Caki2 (cell line): ENCODE results near the gene PDZD2. TPM values are rescaled to one million over a fixed set of nuclear protein-coding genes. Genes with fewer than 3 reads are reported as not detected.
"Not testable (repeated sequence)": the region's sequence is repeated elsewhere in the genome, so short reads cannot be mapped to it uniquely, and the experiment has no call there.

Experiments
- DNase-seq: peaks from one replicate; pipeline ENCODE4 v3.0.0-alpha.2; 2015; ENCODE audit warnings: low read depth
- in situ Hi-C: cut with HindIII; loops from 2 replicates; pipeline ENCODE4 v1.10.0; 2016; ENCODE audit warnings: low sequenced_read_pairs, low pct_unique_long_range_greater_than_20kb, mixed read lengths
- total RNA-seq: library from RNA; depleted of rRNA; stranded (reverse); fragments of >200 nt; shearing (Covaris generic); gene quantifications from 2 replicates; pipeline ENCODE4 v1.2.3, GENCODE V29; 2014; ENCODE audit warnings: low replicate concordance

The PDZD2 gene
- total RNA-seq, 1 experiment from 2014 or later: 0.17 TPM

DNA sequence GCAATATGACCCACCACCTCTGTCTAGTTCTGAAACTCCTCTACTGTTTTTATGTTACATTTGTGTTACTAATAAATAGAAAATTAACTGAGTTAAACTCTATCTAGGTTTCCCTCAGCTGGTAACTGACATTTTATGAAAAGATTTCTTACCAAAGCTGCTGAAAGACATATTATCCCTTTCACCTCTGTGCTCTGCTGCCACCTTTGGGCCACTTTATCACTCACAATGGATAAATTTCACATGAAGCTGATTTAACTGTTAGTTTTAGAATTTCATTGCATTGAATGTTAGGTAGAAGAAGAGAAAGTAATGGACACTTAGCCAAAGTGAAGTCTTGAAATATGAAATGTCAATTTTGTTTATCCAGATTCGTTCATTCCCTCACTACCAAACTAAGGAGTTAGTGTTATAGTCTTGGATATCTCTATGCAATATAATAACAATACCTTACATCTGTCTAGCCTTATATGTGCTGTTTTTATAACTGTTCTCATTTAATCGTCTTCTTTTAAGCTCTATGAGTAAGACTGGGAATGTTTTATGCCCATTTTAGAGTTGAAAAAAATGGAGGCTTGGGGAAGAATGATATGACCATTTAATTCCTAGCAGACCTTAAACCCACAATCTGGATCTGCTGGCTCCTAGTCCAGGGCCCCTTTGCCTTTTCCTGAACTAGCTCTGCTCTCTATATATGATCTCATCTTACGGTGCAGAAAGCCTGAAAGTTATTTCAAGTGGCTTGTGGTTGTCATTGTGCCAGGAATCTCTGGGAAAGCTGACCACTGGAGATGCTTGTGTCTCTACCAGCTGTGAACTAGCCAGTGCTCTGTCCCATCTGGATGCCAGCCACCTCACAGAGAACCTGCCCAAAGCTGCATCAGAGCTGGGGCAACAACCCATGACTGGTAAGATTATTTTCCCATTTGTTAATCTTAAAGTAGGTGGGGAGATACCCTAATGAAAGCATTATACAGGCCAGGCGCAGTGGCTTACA, 438.1 kb downstream of the PDZD2 start:
- in situ Hi-C loops: no loop called here
- peak; percentile 27 for DNase-seq

DNA sequence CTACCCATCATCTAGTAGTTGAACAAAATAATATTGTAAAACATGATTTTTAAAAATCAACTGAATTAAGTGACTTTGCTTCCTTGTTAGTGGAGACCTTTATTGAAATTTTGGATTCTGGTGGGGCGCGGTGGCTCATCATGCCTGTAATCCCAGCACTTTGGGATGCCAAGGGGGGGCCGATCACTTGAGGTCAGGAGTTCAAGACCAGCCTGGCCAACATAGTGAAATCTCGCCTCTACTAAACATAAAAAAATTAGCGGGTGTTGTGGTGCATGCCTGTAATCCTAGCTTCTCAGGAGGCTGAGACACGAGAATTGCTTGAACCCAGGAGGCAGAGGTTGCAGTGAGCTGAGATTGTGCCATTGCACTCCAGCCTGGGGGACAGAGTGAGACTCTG, 439.9 kb downstream of the PDZD2 start:
- DNase-seq, in situ Hi-C loops: not testable (repeated sequence)

DNA sequence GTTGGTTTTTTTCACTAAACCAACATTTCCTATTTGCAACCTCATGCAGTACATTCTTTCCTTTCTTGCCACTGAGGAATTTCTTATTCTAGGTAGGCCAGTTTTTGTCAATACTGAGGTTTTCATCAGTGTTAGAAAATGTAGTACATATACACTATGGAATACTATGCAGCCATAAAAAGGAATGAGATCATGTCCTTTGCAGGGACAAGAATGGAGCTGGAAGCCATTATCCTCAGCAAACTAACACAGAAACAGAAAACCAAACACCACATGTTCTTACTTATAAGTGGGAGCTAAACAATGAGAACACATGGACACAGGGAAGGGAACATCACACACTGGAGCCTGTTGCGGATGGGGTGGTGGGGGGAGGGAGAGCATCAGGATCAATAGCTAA, 441.6 kb downstream of the PDZD2 start:
- in situ Hi-C loops, DNase-seq: not testable (repeated sequence)

DNA sequence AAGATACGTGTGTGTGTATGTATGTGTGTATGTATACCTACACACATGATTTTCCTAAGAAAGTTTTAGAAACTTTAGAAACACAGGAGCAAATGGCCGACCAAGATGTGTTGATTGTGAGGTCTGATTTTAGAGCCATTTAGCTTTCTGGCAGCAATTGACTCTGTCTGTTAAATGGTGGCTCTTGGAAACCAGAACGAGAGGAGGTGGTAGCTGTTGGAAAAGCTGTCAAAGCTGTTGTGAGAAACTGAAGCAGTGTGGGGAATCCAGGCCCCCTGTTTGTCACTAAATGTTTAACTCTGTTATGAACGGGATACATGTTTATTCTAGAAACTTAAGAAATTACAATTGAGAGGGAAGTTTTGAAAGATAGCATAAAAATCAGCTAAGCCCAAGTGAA, 443.8 kb downstream of the PDZD2 start:
- in situ Hi-C loops: no loop called here
- DNase-seq: no peak

DNA sequence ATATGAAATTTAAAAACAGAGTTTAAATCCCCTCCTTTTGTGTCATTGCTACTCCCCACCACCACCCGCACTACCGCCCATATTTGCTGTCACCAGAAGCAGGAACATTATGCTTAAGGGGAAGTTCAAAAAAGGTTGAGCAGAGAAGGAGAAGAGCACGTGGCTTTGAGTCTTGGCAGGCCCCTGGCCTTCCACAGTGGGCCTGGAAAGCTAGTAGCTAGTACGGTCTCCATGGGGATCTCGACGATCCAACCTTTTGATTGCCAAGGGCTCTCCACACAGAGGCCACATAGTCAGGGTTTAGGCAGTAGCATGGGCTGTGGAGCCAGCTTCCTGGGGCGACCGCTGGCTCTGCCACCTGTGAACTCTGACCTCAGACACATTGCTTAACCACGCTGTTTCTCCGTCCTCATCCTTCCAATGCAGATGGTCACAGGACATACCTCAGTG, 445.1 kb downstream of the PDZD2 start:
- DNase-seq: no peak

DNA sequence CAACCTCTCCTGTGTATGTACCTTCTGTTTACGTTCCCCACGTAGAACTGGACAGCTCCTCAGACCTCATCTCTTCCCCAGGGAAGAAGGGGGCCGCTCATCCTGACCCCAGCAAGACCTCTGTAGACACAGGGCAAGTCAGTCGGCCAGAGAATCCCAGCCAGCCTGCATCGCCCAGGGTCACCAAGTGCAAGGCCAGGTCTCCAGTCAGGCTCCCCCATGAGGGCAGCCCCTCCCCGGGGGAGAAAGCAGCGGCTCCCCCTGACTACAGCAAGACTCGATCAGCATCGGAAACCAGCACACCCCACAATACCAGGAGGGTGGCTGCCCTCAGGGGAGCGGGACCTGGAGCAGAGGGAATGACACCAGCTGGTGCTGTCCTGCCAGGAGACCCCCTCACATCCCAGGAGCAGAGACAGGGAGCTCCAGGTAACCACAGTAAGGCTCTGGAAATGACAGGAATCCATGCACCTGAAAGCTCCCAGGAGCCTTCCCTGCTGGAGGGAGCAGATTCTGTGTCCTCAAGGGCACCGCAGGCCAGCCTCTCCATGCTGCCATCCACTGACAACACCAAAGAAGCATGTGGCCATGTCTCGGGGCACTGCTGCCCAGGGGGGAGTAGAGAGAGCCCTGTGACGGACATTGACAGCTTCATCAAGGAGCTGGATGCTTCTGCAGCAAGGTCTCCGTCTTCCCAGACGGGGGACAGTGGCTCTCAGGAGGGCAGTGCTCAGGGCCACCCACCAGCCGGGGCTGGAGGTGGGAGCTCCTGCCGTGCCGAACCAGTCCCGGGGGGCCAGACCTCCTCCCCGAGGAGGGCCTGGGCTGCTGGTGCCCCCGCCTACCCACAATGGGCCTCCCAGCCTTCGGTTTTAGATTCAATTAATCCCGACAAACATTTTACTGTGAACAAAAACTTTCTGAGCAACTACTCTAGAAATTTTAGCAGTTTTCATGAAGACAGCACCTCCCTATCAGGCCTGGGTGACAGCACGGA, 448.5 kb downstream of the PDZD2 start:
- DNase-seq: no peak
- in situ Hi-C loops: no loop called here

More for the DNA sequence above, 445.1 kb downstream of the PDZD2 start:
- in situ Hi-C loops: no loop called here

DNA sequence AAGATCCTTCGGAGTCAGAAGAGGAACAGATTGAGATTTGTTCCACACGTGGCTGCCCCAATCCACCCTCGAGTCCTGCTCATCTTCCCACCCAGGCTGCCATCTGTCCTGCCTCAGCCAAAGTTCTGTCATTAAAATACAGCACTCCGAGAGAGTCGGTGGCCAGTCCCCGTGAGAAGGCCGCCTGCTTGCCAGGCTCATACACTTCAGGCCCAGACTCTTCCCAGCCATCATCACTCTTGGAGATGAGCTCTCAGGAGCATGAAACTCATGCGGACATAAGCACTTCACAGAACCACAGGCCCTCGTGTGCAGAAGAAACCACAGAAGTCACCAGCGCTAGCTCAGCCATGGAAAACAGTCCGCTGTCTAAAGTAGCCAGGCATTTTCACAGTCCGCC, 449.3 kb downstream of the PDZD2 start:
- in situ Hi-C loops: no loop called here

DNA sequence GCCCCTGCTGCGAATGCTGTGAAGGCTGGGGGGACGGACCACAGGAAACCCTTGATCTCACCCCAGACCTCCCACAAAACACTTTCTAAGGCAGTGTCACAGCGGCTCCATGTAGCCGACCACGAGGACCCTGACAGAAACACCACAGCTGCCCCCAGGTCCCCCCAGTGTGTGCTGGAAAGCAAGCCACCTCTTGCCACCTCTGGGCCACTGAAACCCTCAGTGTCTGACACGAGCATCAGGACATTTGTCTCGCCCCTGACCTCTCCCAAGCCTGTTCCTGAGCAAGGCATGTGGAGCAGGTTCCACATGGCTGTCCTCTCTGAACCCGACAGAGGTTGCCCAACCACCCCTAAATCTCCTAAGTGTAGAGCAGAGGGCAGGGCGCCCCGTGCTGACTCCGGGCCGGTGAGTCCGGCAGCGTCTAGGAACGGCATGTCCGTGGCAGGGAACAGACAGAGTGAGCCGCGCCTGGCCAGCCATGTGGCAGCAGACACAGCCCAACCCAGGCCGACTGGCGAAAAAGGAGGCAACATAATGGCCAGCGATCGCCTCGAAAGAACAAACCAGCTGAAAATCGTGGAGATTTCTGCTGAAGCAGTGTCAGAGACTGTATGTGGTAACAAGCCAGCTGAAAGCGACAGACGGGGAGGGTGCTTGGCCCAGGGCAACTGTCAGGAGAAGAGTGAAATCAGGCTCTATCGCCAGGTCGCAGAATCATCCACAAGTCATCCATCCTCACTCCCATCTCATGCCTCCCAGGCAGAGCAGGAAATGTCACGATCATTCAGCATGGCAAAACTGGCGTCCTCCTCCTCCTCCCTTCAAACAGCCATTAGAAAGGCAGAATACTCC, 450.4 kb downstream of the PDZD2 start:
- DNase-seq: no peak
- in situ Hi-C loops: no loop called here

More for the DNA sequence above, 449.3 kb downstream of the PDZD2 start:
- no peak for DNase-seq

DNA sequence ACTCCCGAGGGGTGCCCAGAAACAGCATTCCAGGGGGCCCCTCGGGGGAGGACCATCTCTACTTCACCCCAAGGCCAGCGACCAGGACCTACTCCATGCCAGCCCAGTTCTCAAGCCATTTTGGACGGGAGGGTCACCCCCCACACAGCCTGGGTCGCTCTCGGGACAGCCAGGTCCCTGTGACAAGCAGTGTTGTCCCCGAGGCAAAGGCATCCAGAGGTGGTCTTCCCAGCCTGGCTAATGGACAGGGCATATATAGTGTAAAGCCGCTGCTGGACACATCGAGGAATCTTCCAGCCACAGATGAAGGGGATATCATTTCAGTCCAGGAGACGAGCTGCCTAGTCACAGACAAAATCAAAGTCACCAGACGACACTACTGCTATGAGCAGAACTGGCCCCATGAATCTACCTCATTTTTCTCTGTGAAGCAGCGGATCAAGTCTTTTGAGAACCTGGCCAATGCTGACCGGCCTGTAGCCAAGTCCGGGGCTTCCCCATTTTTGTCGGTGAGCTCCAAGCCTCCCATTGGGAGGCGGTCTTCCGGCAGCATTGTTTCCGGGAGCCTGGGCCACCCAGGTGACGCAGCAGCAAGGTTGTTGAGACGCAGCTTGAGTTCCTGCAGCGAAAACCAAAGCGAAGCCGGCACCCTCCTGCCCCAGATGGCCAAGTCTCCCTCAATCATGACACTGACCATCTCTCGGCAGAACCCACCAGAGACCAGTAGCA, 451.3 kb downstream of the PDZD2 start:
- in situ Hi-C loops: no loop called here
- DNase-seq: no peak

DNA sequence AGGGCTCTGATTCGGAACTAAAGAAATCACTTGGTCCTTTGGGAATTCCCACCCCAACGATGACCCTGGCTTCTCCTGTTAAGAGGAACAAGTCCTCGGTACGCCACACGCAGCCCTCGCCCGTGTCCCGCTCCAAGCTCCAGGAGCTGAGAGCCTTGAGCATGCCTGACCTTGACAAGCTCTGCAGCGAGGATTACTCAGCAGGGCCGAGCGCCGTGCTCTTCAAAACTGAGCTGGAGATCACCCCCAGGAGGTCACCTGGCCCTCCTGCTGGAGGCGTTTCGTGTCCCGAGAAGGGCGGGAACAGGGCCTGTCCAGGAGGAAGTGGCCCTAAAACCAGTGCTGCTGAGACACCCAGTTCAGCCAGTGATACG, 451.8 kb downstream of the PDZD2 start:
- DNase-seq: no peak
- in situ Hi-C loops: no loop called here

DNA sequence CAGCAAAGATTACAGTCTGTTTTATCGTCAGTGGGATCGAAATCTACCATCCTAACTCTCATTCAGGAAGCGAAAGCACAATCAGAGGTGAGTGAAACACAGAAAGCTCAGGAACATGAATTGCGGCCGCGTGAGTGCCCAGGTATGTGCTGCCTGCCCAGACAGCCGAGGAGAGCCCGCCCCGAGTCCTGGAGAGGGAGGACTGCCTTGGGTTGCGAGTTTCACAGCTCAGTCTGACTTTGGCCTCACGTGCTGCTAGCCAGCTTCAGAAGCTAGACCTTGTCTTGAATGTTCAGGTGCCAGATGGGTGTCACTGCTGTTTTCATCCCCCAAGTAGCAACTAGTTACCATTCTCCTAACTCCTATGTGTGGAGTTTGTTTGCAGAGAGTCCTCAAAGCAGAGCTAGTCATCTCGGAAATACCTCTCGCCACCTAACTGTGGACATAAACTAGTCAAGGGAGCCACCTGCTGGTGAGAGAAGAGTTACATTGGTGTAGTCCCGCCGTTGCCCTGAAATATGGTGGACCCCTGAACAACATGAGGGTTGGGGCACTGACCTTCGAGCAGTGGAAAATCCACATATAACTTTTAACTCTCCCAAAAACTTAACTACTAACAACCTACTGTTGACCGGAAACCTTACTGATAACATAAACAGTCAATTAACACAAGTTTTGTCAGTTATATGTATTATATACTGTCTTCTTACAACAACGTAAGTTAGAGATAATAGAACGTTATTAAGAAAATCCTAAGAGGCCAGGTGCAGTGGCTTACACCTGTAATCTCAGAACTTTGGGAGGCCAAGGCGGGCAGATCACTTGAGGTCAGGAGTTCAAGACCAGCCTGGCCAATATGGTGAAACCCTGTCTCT, 454.2 kb downstream of the PDZD2 start:
- DNase-seq: peak; percentile 52
- in situ Hi-C loops: no loop called here

DNA sequence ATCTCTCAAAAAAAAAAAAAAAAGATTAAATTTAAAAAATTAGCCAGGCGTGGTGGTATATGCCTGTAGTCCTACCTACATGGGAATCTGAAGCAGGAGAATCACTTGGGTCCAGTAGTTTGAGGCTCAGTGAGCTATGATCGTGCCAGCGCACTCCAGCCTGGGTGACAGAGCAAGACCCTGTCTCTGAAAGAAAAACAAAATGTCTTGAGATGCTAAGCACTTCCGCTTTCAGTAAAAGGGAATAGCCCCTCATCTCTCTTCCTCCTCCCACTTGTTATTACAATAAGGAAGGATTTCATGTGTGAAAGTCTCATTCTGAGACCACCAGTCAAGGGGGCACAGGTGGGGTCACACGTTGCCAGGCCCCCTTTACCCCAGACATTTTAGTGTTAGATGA, 455.8 kb downstream of the PDZD2 start:
- DNase-seq: no peak
- in situ Hi-C loops: no loop called here

DNA sequence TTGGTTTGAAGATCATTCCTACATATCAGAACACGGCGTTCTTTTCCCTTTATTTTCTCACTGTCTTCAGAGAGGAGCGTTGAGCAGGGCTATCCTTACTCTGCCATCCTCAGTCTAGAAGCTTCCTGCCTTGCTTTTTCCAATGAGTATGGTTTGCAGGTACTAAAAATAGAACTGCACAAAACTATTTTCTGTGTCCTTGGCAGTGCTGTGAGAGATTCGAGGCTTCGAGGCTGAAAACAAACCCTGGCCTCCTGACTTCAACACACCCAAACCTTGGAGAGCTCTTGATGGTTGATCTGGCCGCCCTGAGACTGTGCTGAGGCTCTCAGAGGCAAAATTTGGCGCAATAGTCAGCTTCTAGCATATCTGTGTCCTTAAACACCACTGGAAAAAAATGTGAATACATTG, 456.3 kb downstream of the PDZD2 start:
- no peak for DNase-seq
- in situ Hi-C loops: no loop called here

DNA sequence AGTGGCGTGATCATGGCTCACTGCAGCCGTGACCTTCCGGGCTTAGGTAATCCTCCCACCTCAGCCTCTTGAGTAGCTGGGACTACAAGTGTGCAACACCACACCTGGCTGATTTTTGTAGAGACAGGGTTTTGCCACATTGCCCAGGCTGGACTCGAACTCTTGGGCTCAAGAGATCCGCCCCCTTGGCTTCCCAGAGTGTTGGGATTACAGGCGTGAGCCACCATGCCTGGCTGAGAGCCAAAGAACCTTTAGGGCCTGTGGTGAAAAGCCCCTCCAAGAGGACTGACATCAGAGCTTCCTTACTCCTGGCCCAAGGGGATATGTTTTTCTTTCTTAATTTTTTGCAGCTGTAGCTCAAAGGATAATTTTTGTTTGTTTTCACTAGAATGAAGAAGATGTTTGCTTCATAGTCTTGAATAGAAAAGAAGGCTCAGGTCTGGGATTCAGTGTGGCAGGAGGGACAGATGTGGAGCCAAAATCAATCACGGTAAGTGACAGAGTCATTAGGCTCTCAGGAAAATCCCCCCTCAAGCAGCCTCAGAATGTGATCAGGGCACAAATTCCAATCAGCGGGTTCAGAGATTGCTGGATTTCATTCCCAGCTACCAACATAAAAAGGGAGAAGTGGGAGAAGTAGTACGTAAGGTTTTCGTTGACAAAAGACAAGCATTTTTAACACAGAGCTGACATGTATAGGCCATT, 458.1 kb downstream of the PDZD2 start:
- in situ Hi-C loops: no loop called here

DNA sequence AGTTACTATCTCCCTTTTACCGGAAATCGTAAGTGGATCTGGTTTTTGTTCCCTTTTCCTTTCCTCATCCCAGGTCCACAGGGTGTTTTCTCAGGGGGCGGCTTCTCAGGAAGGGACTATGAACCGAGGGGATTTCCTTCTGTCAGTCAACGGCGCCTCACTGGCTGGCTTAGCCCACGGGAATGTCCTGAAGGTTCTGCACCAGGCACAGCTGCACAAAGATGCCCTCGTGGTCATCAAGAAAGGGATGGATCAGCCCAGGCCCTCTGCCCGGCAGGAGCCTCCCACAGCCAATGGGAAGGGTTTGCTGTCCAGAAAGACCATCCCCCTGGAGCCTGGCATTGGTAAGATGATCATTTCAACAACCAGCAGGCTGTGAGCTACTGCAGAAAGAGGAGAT, 459.4 kb downstream of the PDZD2 start:
- in situ Hi-C loops: no loop called here
- no peak for DNase-seq

More for the DNA sequence above, 458.1 kb downstream of the PDZD2 start:
- no peak for DNase-seq

DNA sequence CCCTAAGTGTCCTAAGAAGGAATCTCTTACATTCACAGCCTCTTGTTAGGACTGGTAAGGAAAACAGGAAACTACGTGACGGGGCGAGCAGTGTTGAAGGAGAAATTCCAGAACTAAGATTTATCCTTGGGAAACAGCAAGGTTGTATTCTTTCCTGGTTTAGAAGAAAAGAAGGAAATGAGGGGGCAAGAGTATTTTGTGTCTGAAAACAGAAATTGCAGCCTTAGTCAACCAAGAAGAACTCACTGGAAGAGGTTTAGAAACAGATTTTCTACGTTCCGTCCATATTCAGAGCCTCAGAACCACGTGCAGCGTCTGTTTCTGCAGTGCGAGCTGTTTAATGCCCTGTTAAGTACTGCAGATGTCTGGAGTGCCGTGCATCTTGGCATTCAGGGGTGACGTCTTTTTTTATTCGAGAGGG, 460.0 kb downstream of the PDZD2 start:
- in situ Hi-C loops: no loop called here
- DNase-seq: no peak
